Upper lobe of left lung (tissue), 6 donors: ENCODE results near the gene TMEM108. TPM values are rescaled to one million over a fixed set of nuclear protein-coding genes. Genes with fewer than 3 reads are reported as not detected.
A peak's percentile ranks its signal among the peaks of the same experiment; 100 is the strongest.

ENCODE experiments used
- ATAC-seq, 2 donors: fragments of 200-7000 bp; cut with Tn5 transposase; one replicate each; pipeline ENCODE4 v1.9.1; 2022; ENCODE audit warnings: mild to moderate bottlenecking in 2 of 2, moderate library complexity in 2 of 2; ENCODE audit not compliant: low FRiP score in 2 of 2
- DNase-seq, 2 donors: peaks; one replicate each; pipeline ENCODE4 v3.0.0-alpha.2; 2019 to 2020
- H3K27ac ChIP-seq, 4 donors: fragments of 200-600 bp; sonication (generic); one replicate each; pipeline ENCODE4 v1.5.1; 2016 to 2019
- H3K27me3 ChIP-seq, 4 donors: fragments of 200-600 bp; sonication (generic); one replicate each; pipeline ENCODE4 v1.5.1; 2017 to 2019
- H3K36me3 ChIP-seq, 4 donors: fragments of 200-600 bp; sonication (generic); one replicate each; pipeline ENCODE4 v1.5.1; 2016 to 2019
- H3K4me1 ChIP-seq, 4 donors: fragments of 200-600 bp; sonication (generic); one replicate each; pipeline ENCODE4 v1.5.1; 2018 to 2019
- H3K4me3 ChIP-seq, 4 donors: fragments of 200-600 bp; sonication (generic); one replicate each; pipeline ENCODE4 v1.5.1; 2017 to 2019; ENCODE audit warnings: mild to moderate bottlenecking in 2 of 4, moderate library complexity in 1 of 4
- H3K9me3 ChIP-seq, 4 donors: fragments of 200-600 bp; sonication (generic); one replicate each; pipeline ENCODE4 v1.5.1; 2018 to 2019
- CTCF ChIP-seq, 6 experiments: fragments of 450-650 bp in 4 of 6; fragments of 200-600 bp in 2 of 6; sonication (generic) in 2 of 6; IDR thresholded peaks; one replicate each; pipeline ENCODE4 v1.5.1; 2016 to 2019; ENCODE audit warnings: antibody characterized with exemption in 6 of 6
- EP300 ChIP-seq, 4 donors: sonication (generic); formaldehyde crosslinking; IDR thresholded peaks; one replicate each; pipeline ENCODE4 v1.5.1; 2017; ENCODE audit warnings: antibody characterized with exemption in 4 of 4, control low read depth in 2 of 4
- POLR2A ChIP-seq, 4 donors: fragments of 450-650 bp; IDR thresholded peaks; one replicate each; pipeline ENCODE4 v1.5.1; 2016 to 2017; ENCODE audit warnings: antibody characterized with exemption in 4 of 4, mild to moderate bottlenecking in 2 of 4
- POLR2AphosphoS5 ChIP-seq, 2 donors: sonication (generic); formaldehyde crosslinking; IDR thresholded peaks; one replicate each; pipeline ENCODE4 v1.5.1; 2017; ENCODE audit warnings: antibody characterized with exemption in 2 of 2
- WGBS, 2 donors: methylation state at CpG; one replicate each; pipeline ENCODE4 v1.1.5; 2017 to 2018; 5-methylcytosine and 5-hydroxymethylcytosine counted together
- total RNA-seq, 6 donors: library from RNA; depleted of rRNA in 4 of 6; stranded (reverse); fragments of >200 nt in 4 of 6; gene quantifications; one replicate each; pipeline versions ENCODE4 v1.1.0 to v1.2.1, GENCODE V29; 2016 to 2021
- donor health status: DM: no; HTN: no; CAD: no; lungs with moderate emphysema.
- donor health status: DM: no; HTN: yes; CAD: no; lungs with severe emphysema.

Gene TMEM108
- total RNA-seq, 6 donors from 2014 or later, result 3.1 to 13.0 (median 7.9) TPM

DNA sequence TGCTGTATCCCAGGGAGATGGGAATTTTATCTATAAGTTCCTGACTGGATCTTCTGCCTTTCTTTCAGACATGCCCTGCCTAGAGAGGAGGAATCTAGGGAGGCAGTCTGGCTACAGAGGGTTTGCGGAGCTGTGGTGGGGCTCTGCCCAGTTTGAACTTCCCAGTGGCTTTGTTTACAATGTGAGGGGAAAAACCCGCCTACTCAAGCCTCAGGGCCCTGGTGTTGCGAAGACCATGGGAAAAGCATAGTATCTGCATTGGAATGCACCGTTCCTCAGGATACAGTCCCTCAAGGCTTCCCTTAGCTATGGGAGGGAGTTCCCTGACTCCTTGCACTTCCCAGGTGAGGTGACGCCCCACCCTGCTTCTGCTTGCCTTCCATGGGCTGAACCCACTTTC is 168.7 kb downstream of the TMEM108 start:
- 76 to 100% methylated on average over 1 to 5 of the region's 5 CpGs for WGBS, 2 donors
- Histone ChIP-seq H3K9me3 (no peaks in the 10 kb centered on the region), H3K27ac (no peak overlapping the region), H3K36me3 (no peaks in the 10 kb centered on the region), H3K4me3 (no peak overlapping the region), H3K4me1 (peaks cover 7 to 12% (median 10%) of the 10 kb centered on the region in 4 donors), H3K27me3 (no peaks in the 10 kb centered on the region)
- no peak for DNase-seq
- TF ChIP-seq CTCF (IDR thresholded peaks at IDR 0.05) (no peak), EP300 (IDR thresholded peaks at IDR 0.05) (no peak), POLR2A (IDR thresholded peaks at IDR 0.05) (no peak), POLR2AphosphoS5 (IDR thresholded peaks at IDR 0.05) (no peak)
- no peak for ATAC-seq

DNA sequence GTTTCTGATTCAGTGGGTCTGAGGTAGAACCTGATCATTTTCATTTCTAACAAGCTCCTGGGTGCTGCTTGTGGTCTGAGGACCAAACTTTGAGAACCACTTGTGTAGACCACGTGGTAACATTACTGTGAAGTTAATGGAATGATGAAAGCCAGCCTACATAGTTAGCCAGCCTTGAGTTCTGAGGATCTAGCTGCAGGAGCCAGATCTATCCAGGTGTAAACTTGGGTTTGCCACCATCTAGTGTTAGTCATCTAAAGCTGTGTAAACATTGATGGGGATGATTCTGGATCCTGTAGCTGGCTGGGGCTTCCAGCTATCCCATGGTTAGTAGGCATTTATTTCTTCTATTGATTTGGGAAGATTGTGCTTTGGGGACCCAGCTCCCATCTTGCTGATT is 170.0 kb downstream of the TMEM108 start:
- no peaks in the 10 kb centered on the region for H3K27me3 ChIP-seq
- ATAC-seq, result no peak
- 78 to 81% methylated on average over 1 of the region's 1 CpG for WGBS, 2 donors
- no peak overlapping the region for H3K27ac ChIP-seq
- no peaks in the 10 kb centered on the region for H3K9me3 ChIP-seq
- no peak for TF ChIP-seq POLR2A (IDR thresholded peaks at IDR 0.05)
- no peak for TF ChIP-seq EP300 (IDR thresholded peaks at IDR 0.05)
- no peak for TF ChIP-seq CTCF (IDR thresholded peaks at IDR 0.05)
- TF ChIP-seq POLR2AphosphoS5 (IDR thresholded peaks at IDR 0.05), result no peak
- H3K4me1 ChIP-seq, result peaks cover 7 to 12% (median 11%) of the 10 kb centered on the region in 4 donors
- DNase-seq, result no peak
- H3K36me3 ChIP-seq, result no peaks in the 10 kb centered on the region
- no peak overlapping the region for H3K4me3 ChIP-seq

DNA sequence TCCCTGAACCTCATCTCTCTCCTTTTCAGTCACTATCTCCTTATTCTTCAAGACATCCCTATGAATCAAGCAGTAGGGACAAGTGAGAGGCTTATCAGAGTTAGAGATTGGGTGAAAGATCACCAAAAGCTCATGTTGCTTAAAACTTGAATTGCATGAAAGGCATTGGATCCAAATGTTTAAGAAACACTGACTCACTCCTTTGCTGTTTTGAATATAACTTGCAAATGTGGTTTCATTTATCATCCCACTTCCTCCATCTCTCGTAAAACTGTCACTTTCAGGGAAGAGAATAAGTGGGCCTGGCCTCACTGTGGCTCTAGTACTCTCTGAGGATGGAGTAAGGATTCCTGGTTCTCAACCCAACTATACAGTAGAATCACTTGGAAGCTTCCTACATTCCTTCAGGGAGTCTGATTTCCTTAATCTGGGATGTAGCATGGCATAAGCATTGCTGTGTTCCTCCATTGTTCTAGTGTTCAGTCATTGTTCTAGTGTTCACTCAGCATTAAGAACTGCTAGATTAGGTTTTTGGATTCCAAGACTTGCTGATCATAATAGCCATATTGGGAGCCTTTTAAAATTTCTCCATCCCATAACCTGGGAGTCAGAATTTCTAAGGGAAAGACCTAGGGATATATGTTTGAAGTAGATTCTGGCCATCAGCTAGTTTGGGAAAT is 171.8 kb downstream of the TMEM108 start:
- 44 to 46% methylated on average over 1 of the region's 1 CpG for WGBS, 2 donors
- Histone ChIP-seq H3K4me1 (peaks cover 11 to 13% (median 12%) of the 10 kb centered on the region in 4 donors), H3K36me3 (no peaks in the 10 kb centered on the region), H3K4me3 (no peak overlapping the region), H3K27me3 (no peaks in the 10 kb centered on the region), H3K27ac (no peak overlapping the region), H3K9me3 (no peaks in the 10 kb centered on the region)
- ATAC-seq (no peak), DNase-seq (no peak)
- no peak for TF ChIP-seq EP300 (IDR thresholded peaks at IDR 0.05)
- no peak for TF ChIP-seq CTCF (IDR thresholded peaks at IDR 0.05)

- no peaks in the 10 kb centered on the region for H3K9me3 ChIP-seq
- H3K4me1 ChIP-seq, result peaks cover 11 to 13% (median 12%) of the 10 kb centered on the region in 4 donors
- H3K36me3 ChIP-seq, result no peaks in the 10 kb centered on the region
- no peaks in the 10 kb centered on the region for H3K27me3 ChIP-seq
- WGBS, 2 donors, result 80 to 82% methylated on average over 4 of the region's 4 CpGs
- no peak for DNase-seq
- TF ChIP-seq EP300 (IDR thresholded peaks at IDR 0.05) (no peak), CTCF (IDR thresholded peaks at IDR 0.05) (no peak), POLR2AphosphoS5 (IDR thresholded peaks at IDR 0.05) (no peak), POLR2A (IDR thresholded peaks at IDR 0.05) (no peak)
- no peak for ATAC-seq
- H3K4me3 ChIP-seq, result no peak overlapping the region
- H3K27ac ChIP-seq, result no peak overlapping the region
These were observed 172.5 kb downstream of the TMEM108 start for GRCh38 chr3:133210656-133211055.

DNA sequence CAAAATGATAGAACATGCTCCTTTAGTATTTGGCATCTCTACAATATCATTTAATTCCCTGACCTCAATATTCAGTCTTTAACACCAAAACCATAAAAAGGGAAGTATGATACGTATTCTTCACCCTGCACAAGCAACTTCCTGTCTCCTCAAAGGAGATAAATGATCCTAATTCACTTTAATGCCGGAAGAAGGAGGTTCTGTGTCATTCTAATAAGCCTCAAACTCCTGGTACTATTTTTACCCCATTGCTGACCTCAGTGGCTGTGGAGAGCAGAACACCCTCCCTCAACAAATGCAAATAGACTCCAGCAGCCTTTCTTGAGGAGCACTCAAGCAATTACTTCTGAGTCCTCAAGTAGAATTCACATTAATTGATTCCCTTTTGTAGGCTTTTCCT is 173.3 kb downstream of the TMEM108 start:
- Histone ChIP-seq H3K4me1 (peaks cover 11 to 13% (median 12%) of the 10 kb centered on the region in 4 donors), H3K27me3 (no peaks in the 10 kb centered on the region), H3K36me3 (no peaks in the 10 kb centered on the region), H3K9me3 (no peaks in the 10 kb centered on the region), H3K4me3 (no peak overlapping the region), H3K27ac (no peak overlapping the region)
- ATAC-seq (peak in 1 of 2 donors; percentile 21), DNase-seq (no peak)
- 13 to 17% methylated on average over 2 of the region's 2 CpGs for WGBS, 2 donors
- no peak for TF ChIP-seq EP300 (IDR thresholded peaks at IDR 0.05)
- no peak for TF ChIP-seq POLR2A (IDR thresholded peaks at IDR 0.05)
- TF ChIP-seq CTCF (IDR thresholded peaks at IDR 0.05), result no peak
- no peak for TF ChIP-seq POLR2AphosphoS5 (IDR thresholded peaks at IDR 0.05)
